Hepatocyte (in vitro differentiated cells): ENCODE results near the gene AKR1E2.

Source experiments
- EZH2 ChIP-seq: fragments of 200-600 bp; sonication (generic); IDR thresholded peaks from 2 replicates; pipeline ENCODE4 v1.6.1; 2016; ENCODE audit warnings: antibody characterized with exemption, mild to moderate bottlenecking, borderline replicate concordance
- EZH2phosphoT487 ChIP-seq: fragments of 200-600 bp; sonication (generic); IDR thresholded peaks from one replicate; pipeline ENCODE4 v1.6.1; 2018; ENCODE audit warnings: antibody characterized with exemption, mild to moderate bottlenecking, low read depth, moderate library complexity; ENCODE audit not compliant: unreplicated experiment, severe bottlenecking
- TF ChIP-seq, protein P1 (sequence below): fragments of 200-600 bp; sonication (generic); IDR thresholded peaks from 2 replicates; pipeline ENCODE4 v1.5.1; 2016; ENCODE audit warnings: antibody characterized with exemption, mild to moderate bottlenecking; ENCODE audit not compliant: poor library complexity

DNA sequence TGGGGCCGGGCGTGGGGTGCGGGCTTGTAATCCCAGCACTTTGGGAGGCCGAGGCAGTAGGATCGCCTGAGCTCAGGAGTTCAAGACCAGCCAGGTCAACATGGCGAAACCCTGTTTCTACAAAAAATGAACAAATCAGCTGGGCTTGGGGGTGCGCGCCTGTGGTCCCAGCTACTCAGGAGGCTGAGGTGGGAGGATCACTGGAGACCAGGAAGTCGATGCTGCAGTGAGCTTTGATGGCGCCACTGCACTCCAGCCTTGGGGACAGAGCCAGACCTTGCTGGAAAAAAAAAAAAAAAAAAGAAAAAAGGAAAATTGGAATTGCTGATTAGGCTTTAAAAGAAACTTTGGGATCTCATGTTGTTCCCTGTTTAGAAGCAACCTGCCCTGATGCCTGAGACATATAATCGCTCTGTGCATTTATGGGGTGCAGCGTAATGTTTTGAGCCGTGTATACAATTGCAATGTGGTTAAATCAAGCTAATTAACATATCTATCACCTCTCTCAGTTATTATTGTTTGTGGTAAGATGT lies 851 bp downstream of the AKR1E2 start:
- TF ChIP-seq, protein P1, sequence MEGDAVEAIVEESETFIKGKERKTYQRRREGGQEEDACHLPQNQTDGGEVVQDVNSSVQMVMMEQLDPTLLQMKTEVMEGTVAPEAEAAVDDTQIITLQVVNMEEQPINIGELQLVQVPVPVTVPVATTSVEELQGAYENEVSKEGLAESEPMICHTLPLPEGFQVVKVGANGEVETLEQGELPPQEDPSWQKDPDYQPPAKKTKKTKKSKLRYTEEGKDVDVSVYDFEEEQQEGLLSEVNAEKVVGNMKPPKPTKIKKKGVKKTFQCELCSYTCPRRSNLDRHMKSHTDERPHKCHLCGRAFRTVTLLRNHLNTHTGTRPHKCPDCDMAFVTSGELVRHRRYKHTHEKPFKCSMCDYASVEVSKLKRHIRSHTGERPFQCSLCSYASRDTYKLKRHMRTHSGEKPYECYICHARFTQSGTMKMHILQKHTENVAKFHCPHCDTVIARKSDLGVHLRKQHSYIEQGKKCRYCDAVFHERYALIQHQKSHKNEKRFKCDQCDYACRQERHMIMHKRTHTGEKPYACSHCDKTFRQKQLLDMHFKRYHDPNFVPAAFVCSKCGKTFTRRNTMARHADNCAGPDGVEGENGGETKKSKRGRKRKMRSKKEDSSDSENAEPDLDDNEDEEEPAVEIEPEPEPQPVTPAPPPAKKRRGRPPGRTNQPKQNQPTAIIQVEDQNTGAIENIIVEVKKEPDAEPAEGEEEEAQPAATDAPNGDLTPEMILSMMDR, result no peak
- no peak for TF ChIP-seq EZH2phosphoT487
- TF ChIP-seq EZH2, result no peak
